Stimulated activated CD8-positive, alpha-beta memory T cell treated with anti-CD3 and anti-CD28 coated beads, Interleukin-4, amount 100 ng/mL, for 48 hours (primary cell): ENCODE results near the gene PRDM16.
"Not testable (repeated sequence)": the region's sequence is repeated elsewhere in the genome, so short reads cannot be mapped to it uniquely, and the experiment has no call there.

ENCODE experiments used
- DNase-seq: peaks from one replicate; pipeline ENCODE4 v3.0.0-alpha.2; 2020

Gene PRDM16

DNA sequence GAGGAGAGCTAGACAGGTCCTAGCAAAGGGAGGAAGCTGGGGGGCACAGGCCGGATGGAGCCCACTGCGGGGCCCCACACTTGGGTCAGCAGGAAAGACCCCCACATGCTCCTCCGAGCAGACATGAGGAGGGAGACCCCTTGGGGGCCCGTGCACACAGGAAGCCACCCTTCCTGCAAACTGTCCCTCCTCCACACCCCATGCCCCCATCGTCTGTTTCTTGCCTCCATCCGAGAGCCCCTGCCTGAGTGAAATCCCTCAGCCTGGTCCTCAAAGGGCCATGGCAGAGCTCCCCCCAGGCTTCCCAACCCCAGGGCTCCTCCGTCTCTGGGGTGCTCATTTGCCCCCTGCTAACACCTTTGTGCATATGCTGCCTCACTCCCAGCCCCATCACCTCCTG is 168.0 kb downstream of the PRDM16 start:
- no peak for DNase-seq

DNA sequence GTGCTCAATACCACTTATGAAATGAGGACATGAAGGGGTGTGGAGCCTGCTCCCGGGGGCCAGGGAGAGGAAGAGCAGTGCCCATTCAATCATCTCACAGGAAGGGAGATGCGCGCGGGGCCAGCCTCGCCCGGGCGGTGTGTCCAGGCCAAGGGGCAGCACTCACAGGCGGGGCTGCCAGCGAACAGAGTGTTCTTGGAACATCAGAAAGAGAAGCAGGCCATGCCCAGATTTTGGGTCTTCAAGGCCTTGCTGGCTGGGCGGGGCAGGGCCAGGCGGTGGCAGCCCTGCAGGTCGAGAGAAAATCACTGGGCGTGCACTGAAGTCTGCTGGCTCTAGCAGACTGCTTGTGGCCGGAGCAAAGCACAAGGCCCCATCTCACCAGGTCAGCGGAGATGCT is 168.6 kb downstream of the PRDM16 start:
- DNase-seq: no peak

DNA sequence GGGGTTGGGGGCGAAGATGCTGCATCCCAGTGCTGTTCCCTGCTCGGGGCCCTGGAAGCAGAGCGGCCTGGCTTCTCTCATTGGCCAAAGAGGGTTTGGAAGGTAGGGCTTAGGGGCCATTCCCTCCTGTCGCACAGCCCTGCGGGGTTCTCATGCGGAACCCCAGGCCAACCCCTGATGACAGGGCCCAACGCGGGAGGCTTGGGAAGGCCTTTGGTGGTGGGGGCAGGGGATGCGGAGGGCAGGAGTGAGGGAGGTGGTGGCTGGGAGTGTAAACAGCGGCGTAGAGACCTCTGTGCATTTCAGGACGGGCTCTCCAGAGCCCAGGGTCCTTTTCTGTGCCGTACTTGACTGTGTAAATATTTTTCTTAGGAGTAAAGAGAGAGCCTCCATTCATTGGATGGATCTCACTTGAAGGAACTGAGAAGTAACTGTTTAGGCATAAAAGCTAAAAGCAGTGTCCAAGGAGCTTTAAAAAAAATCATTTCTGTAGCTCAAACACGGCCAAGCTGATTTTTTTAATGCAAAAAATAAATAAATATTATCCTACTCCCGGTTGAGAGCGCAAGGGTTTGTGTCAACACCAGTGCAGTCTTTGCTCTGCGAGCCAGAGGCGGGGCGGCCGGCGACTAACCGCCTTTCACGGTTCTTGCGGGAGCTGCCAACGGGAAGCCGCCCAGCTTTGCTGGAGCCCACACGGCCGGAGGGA is 169.1 kb downstream of the PRDM16 start:
- no peak for DNase-seq

DNA sequence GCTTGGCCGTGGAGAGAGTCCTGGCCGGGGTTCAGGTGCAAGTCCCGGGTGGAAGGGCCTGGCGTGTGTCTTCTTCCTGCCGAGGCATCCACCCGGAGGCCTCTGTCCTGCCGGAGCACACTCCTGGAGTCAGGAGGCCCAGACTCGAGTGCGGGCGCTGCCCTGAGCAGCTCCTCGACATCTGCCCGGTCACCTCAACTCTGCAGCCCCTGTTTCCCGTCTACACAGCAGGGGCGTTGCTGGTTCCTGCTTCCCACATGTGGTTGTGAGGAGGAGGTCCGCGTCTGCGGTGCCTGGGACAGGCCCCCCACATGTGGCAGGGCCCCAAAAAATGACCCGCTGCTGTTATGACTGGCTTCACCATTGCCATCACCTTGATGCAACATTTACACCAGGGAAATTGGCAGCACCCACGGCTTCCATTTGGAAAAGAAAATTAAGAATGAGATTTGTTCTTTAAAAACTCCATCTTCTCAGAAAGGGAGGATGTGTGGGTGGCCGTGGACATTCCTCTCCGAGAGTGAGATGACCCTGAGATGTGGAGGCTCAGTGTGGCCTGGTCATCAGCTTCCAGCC is 169.8 kb downstream of the PRDM16 start:
- DNase-seq: no peak

DNA sequence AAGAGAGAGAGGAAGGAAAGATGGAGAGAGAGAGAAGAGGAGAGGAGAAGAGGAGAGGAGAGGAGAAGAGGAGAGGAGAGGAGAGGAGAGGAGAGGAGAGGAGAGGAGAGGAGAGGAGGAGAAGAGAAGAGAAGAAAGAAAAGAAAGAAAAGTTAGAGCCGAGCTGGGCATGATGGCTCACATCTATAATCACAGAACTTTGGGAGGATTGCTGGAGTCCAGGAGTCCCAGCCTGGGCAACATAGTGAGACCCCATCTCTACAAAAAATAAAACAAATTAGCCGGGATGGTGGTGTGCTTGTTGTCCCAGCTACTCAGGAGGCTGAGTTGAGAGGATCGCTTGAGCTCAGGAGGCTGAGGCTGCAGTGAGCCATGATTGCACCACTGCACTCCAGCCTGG is 171.0 kb downstream of the PRDM16 start:
- not testable (repeated sequence) for DNase-seq

- no peak for DNase-seq
These were observed 171.7 kb downstream of the PRDM16 start for GRCh38 chr1:3240524-3241235.

DNA sequence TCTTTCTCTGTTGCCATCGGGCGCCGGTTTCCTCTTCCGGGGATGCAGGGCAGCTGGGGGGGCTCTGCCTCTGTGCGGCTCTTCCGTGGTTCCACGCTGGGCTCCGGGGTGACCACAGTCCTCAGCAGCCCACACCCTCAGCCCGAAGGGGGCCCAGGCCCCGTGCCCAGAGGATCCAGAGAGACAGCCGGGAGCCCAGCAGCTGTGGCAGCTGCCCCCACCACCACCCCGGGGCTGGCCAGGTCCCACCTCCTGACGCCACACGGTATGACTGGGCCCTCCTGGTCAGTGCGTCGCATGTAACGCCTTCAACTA is 172.2 kb downstream of the PRDM16 start:
- DNase-seq: no peak

DNA sequence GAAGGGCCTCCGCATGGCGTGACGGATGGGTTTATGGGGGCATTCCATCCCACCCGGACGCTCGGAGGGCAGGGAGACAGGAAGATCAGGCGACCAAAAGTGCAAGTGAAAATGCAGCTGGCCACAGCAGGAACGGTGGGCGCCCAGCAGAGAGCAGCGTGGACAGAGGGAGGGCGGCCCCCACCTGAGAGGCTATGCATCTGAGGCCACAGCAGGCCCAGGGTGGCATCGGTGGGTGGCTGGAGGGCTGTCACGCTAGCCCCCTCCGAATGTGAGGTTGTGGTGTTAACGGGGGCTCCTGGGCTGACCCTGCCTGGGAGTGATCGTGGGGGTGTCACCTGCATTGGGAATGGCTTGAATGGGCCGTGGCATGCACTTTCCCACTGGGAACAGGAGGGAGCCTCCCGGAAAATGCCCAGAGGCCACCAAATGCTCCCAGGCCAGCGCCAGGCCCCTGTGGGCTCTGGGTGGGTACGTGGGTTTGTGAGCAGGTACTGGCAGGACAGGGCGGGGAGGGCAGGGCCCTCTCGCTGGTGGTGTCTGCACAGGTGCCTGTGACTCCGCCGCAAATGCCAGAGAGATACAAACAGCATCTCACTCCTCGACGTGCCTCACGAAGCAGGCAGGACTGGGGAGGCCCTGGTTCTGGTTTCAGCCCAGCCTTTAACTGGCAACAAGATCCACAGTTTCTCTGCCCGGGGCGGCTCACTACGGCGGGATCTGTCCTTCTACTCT is 172.8 kb downstream of the PRDM16 start:
- no peak for DNase-seq

DNA sequence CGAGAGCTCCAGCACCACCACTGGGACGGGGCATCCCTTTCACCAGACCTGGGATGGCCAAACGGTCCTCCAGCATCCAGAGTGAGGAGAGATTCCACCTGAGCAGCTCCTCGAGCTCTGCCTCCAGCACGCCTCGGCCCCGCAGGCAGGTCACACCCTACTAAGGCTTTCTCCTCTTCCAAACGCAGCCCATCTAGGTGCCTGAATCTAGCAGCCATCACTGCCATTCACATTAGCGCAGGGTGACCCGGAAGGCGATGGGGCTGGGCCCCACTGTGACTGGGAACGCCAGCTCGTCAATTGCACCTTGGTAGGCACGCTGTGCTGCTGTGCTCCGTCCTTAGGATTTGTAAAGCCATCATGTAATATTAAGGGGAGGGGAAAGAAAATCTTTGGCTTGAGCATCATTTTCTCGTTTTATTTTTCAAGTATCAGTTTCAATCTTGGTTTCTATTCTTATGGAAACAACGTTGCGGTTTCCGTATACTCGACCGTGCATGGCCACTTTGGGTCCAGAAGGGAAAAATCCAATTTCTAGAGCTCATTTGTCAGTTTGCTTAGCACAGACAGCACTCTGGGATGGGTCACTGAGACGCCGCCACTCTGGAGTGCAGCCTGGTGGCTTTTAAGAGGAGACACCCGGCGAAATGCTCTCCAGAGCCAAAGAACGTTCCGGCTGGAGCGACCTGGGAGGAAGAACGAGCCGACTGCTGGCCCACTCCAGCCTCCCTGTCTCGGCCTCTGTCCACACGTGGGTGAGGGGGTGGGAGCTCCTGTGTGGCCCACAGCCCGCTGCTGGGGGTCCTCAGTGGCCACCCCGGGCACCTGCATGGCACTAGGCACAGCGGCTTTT is 173.6 kb downstream of the PRDM16 start:
- no peak for DNase-seq

DNA sequence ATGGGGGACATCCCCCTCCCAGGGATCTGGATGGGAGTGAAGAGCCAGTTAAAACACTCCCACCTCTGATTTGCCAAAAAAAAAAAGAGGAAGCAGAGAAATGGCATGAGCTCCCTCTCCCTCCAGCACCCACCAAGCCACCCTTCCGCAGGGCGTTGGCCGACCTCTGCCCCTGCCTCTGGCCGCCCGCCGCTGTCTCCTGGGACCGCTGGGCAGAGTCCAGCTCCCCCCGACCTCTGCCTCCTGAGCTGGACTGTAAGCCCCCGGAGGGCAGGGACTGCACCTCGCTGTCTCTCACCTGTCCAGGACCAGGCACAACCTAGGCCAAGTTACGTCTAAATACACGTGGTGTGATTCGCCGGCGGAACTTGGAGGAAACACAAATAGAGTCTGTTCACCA is 174.3 kb downstream of the PRDM16 start:
- no peak for DNase-seq

DNA sequence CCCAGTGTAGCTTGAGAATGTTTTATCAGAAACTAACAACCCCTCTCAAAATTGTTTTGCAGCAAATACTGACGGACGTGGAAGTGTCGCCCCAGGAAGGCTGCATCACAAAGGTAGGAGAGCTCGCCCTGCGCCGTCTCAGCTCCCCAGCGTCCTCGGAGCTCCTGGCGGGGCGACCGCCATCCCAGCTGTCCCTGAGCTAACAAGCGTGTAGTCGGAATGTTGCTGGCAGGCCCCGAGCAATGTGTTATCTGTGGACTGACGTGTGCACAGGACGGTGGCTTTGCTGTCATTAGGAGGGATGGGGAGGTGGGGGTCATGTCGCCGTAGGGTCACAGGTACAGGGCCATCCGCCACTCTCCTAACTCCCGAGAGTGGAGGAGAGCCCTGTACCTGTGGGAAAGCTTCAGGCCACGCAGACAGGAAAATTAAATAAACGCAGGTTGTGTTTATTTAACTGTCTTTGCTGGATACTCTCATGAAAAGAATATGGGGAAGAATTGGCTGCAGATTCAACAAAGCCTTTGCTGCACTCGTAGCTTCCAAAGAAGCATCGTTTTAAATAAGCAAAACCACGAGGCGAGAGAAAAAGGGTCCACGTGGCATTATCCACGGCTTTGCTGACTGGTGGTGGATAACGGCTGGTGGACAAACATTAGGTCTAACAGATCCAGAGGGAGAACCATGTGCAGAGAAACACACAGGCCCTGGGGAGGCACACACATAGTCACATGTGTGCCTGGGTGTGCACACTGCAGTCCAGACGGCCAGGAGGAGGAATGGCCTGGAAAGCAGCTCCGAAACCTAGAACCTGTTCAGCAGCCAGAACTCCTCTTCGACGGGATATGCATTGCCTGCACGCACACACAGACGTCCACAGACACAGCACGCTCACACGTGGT is 175.3 kb downstream of the PRDM16 start:
- no peak for DNase-seq

DNA sequence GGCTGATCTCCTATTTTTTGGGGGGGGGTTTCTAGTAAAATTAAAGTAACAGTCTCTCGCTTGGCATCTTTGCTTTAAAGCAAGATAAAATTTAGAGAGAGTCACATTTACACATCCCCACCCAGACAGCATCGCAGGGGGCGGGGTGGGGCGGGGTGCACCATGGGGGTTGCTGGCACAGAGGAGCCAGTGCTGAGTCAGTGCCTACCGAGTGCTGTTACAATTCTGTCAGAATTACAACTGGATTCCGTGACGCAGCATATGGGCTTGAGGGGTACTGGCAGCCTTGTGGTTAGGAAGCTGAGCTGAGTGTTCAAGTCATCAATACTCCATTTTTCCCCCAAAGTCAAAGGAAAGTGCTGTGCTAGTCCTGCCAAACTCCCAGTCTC is 175.9 kb downstream of the PRDM16 start:
- no peak for DNase-seq

GRCh38 chr1:3245344-3245743 is 176.3 kb downstream of the PRDM16 start:
- DNase-seq: no peak

DNA sequence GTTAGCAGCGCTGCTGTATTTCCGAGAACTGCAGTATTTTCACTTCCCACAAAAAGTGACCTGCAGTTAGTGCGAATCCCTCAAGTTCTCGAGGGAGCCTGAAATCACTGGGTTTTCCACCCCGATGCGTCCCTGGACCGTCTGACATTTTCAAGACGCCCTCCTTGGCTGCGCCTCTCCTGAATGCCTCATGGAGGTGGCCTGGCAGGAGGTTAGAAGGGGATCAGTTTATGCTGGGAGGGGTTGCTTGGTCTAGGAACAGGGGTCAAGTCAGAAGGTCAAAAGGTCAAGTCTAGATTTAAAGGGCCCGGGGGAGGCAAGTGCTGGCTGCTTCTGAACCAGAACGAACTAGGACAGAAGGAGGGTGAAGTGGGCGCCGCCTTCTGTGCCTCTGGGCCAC is 176.8 kb downstream of the PRDM16 start:
- DNase-seq: no peak

GRCh38 chr1:3246251-3246650 is 177.2 kb downstream of the PRDM16 start:
- no peak for DNase-seq

DNA sequence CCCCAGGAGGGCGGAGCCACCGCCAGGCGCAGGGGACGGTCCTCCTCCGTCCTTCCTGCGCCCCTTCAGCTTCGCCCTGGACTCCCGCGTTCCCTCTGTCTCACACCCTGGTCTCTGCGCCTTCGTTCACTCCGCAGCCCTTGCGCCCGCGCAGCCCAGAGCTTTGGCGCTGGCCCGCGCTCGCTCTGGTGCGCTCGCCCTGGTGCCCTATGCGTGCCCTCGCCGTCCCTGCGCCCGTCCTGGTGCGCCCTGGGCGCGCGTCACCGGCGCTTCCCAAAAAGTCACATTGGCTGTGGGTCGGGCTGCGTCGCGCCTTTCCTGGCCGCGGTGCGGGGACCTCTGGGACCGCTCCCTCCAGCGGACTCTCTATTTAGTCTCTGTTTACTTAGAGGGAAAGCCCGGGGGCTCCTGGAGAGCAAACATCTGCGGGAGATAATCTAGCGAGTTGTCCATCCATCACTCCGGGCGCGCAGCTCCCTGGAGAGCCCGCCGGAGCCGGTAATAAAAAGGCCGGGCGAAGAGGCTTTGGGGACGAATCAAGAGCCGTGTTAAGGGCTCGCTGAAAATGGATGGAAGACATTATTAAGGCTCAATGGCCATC is 178.6 kb downstream of the PRDM16 start:
- no peak for DNase-seq

DNA sequence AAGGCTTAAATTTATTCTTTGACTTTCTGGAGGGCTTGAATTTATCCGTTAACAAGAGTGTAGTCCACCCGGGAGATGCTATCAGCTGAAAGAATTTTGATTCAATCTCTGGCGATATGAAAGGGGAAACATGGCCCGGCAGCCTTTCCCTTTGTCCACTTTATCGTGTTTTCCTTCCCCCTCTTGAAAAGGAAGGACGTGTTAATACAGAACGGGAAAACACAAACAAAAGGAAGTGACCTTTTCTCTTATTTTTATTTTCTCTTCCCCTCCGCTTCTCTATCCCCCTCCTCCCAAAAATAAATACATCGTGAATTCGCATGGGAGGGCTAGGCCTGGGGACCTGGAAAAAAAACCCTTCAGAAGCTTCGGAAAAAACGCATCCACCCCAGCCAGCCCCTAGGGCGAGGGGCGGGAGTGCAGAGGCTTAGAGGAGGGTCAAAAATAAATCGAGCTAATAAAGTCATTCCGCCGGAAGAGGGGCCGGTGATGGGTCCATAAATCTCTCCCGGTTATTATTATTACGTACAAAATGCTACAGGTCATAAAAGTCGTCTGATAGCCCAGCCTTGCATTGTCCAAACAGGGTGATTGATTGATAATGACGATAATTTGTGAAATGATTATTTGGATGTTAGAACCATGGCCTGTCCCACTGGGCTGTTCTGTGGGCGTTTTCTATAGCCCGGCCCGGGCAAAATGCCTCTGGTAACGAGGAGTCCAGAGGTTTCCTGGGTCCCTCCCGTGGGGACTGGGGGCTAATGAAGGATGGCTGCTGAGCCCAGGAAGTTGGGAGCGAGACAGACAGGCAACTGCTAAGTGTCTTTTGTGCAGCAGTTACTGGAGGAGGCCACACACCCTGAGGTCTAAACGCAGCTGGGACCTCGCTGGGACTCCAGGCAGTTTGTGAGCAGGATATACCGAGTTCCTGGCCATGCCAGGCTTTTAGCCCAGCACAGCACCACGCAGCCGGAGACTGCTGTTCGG is 179.4 kb downstream of the PRDM16 start:
- DNase-seq: no peak

- no peak for DNase-seq
These were observed 180.2 kb downstream of the PRDM16 start for GRCh38 chr1:3249231-3249630.

DNA sequence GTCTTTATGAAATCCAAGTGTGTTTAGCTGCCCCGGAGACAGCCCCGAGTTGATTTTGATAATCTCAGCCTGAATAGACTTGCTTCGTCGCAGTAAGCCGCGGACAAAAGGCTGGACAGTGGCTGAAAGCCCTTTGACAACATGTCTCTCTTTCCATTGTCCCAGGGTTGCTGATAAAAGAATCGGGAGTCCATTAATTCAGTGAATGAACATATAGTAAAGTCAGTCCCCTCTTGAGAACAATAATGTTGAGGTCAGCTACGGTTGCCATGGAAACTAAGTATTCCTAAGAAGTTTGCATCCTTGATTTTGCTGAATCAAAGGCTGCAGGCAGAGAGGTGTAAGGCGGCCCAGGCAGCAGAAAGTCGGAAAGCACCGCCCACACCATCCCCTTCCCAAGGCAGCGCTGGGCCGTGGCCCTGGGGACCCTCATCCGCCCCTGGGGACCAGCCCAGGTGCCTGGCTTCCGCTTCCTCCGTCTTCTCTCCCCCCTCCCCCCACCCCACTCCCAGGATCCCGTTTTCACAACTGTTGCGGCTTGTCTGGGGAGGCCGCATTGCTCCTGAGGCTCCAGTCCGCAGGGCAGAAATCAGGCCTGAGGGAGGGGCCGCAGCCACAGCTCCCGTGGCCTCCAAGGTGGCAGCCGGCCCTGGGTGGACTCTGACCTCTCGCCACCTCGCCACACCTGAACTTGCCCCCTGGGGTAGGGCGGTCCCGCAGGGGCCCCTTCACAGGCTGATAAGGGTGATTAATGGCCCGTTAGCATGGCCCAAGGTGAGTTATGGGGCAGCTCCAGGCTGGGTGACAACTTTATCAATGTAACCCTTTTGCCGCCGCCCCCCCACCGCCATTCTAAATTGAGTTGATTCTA is 180.9 kb downstream of the PRDM16 start:
- no peak for DNase-seq
